Subcutaneous abdominal adipose tissue (tissue), 5 donors: ENCODE results near the gene GUCA1A.

Experiments
- H3K27ac ChIP-seq: one replicate; pipeline ENCODE4 v1.7.0; 2013; ENCODE audit warnings: low read depth, mild to moderate bottlenecking, inconsistent platforms, low read length, moderate library complexity
- H3K27me3 ChIP-seq, 5 donors: one replicate each; pipeline ENCODE4 v1.7.0; 2013; ENCODE audit warnings: low read length in 5 of 5, inconsistent platforms in 1 of 5; ENCODE audit not compliant: control insufficient read depth in 5 of 5, insufficient read depth in 4 of 5
- H3K36me3 ChIP-seq, 5 donors: one replicate each; pipeline ENCODE4 v1.7.0; 2013; ENCODE audit warnings: low read length in 5 of 5; ENCODE audit not compliant: control insufficient read depth in 5 of 5, insufficient read depth in 5 of 5
- H3K4me1 ChIP-seq, 5 donors: one replicate each; pipeline ENCODE4 v1.7.0; 2013; ENCODE audit warnings: low read length in 5 of 5, mild to moderate bottlenecking in 3 of 5, moderate library complexity in 1 of 5; ENCODE audit not compliant: control insufficient read depth in 5 of 5, insufficient read depth in 5 of 5
- H3K4me3 ChIP-seq, 5 donors: one replicate each; pipeline ENCODE4 v1.7.0; 2013; ENCODE audit warnings: low read length in 5 of 5, low read depth in 1 of 5
- H3K9ac ChIP-seq, 5 donors: one replicate each; pipeline ENCODE4 v1.7.0; 2013; ENCODE audit warnings: low read length in 5 of 5, mild to moderate bottlenecking in 4 of 5, moderate library complexity in 3 of 5
- H3K9me3 ChIP-seq, 5 donors: one replicate each; pipeline ENCODE4 v1.7.0; 2013; ENCODE audit warnings: low read length in 5 of 5; ENCODE audit not compliant: control insufficient read depth in 5 of 5
- donor health status: healthy.
- donor health status: healthy.
- donor health status: healthy.
- donor health status: healthy.
- donor health status: healthy.

Gene GUCA1A

GRCh38 chr6:42226645-42227143, 53.5 kb downstream of the GUCA1A start:
- no peaks in the 10 kb centered on the region for H3K9me3 ChIP-seq
- H3K36me3 ChIP-seq: peaks cover 0 to 22% (median 14%) of the 10 kb centered on the region in 5 donors
- H3K4me3 ChIP-seq: no peak overlapping the region
- H3K27ac ChIP-seq: no peak overlapping the region
- no peaks in the 10 kb centered on the region for H3K27me3 ChIP-seq
- peaks cover 0 to 2% (median 0%) of the 10 kb centered on the region in 5 donors for H3K4me1 ChIP-seq
- no peak overlapping the region for H3K9ac ChIP-seq

- Histone ChIP-seq H3K9ac (no peak overlapping the region), H3K4me3 (no peak overlapping the region), H3K9me3 (no peaks in the 10 kb centered on the region), H3K36me3 (peaks cover 0 to 26% (median 15%) of the 10 kb centered on the region in 5 donors), H3K27ac (no peak overlapping the region), H3K4me1 (peaks cover 0 to 2% (median 0%) of the 10 kb centered on the region in 5 donors), H3K27me3 (no peaks in the 10 kb centered on the region)
Observed at GRCh38 chr6:42227173-42227850, 54.1 kb downstream of the GUCA1A start.

- Histone ChIP-seq H3K4me3 (no peak overlapping the region), H3K4me1 (peaks cover 0 to 2% (median 0%) of the 10 kb centered on the region in 5 donors), H3K27ac (no peak overlapping the region), H3K36me3 (peaks cover 0 to 31% (median 20%) of the 10 kb centered on the region in 5 donors), H3K9ac (no peak overlapping the region), H3K9me3 (no peaks in the 10 kb centered on the region), H3K27me3 (no peaks in the 10 kb centered on the region)
Observed at GRCh38 chr6:42228305-42228704, 55.1 kb downstream of the GUCA1A start.
